ENCODE data around the gene VEGFA. TPM values are rescaled to one million over a fixed set of nuclear protein-coding genes. Genes with fewer than 3 reads are reported as not detected.

VEGFA gene
- 68.2 and 78.4 TPM in 2 replicates for total RNA-seq

DNA sequence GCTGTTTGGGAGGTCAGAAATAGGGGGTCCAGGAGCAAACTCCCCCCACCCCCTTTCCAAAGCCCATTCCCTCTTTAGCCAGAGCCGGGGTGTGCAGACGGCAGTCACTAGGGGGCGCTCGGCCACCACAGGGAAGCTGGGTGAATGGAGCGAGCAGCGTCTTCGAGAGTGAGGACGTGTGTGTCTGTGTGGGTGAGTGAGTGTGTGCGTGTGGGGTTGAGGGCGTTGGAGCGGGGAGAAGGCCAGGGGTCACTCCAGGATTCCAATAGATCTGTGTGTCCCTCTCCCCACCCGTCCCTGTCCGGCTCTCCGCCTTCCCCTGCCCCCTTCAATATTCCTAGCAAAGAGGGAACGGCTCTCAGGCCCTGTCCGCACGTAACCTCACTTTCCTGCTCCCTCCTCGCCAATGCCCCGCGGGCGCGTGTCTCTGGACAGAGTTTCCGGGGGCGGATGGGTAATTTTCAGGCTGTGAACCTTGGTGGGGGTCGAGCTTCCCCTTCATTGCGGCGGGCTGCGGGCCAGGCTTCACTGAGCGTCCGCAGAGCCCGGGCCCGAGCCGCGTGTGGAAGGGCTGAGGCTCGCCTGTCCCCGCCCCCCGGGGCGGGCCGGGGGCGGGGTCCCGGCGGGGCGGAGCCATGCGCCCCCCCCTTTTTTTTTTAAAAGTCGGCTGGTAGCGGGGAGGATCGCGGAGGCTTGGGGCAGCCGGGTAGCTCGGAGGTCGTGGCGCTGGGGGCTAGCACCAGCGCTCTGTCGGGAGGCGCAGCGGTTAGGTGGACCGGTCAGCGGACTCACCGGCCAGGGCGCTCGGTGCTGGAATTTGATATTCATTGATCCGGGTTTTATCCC is at the start of gene VEGFA:
Gene VEGFA (plus strand): TSS at position 686 of the 846 bp plus-strand sequence.

Small RNA genes lying within 50 kb of the gene (small RNA-seq; reads per million reads assigned to genes)
- not detected for gene AL136131.3

Other genes with a start within 250 kb of the VEGFA start
- 25.8 and 26.0 TPM in 2 replicates for gene XPO5, start 194.2 kb upstream of the VEGFA start, total RNA-seq
- 20.1 and 28.2 TPM in 2 replicates for gene POLH, start 194.0 kb upstream of the VEGFA start, total RNA-seq
- gene GTPBP2, start 140.9 kb upstream of the VEGFA start, total RNA-seq = 42.7 and 51.7 TPM in 2 replicates
- 26.1 and 29.3 TPM in 2 replicates for gene MAD2L1BP, start 134.4 kb upstream of the VEGFA start, total RNA-seq
- gene RSPH9, start 125.2 kb upstream of the VEGFA start, total RNA-seq = 0.65 and 0.86 TPM in 2 replicates
- 28.1 and 29.0 TPM in 2 replicates for gene MRPS18A, start 82.4 kb upstream of the VEGFA start, total RNA-seq

All from articular chondrocyte of knee joint (primary cell).